Smooth muscle cell (in vitro differentiated cells): ENCODE measurements around the gene MLLT10. TPM values are rescaled to one million over a fixed set of nuclear protein-coding genes. Genes with fewer than 3 reads are reported as not detected.

Source experiments
- DNase-seq: peaks from one replicate; lab custom pipeline; 2025; ENCODE audit not compliant: unreplicated experiment; lab: John Stamatoyannopoulos, UW
- H2AFZ ChIP-seq: fragments of 200-600 bp; sonication (generic); 2 replicates; pipeline ENCODE4 v1.6.0; 2016; ENCODE audit warnings: antibody characterized with exemption, low read depth, mild to moderate bottlenecking
- H3F3A ChIP-seq: fragments of 200-600 bp; sonication (generic); 2 replicates; pipeline ENCODE4 v1.6.0; 2017; ENCODE audit warnings: antibody characterized with exemption, low read depth
- H3K27ac ChIP-seq: fragments of 200-600 bp; sonication (generic); 2 replicates; pipeline ENCODE4 v1.5.1; 2016; ENCODE audit warnings: low read depth, mild to moderate bottlenecking
- H3K27me3 ChIP-seq: fragments of 200-600 bp; sonication (generic); 2 replicates; pipeline ENCODE4 v1.6.1; 2016; ENCODE audit warnings: low read depth, mild to moderate bottlenecking
- H3K36me3 ChIP-seq: fragments of 200-600 bp; sonication (generic); 2 replicates; pipeline ENCODE4 v1.5.1; 2016; ENCODE audit warnings: low read depth
- H3K4me1 ChIP-seq: fragments of 200-600 bp; sonication (generic); 2 replicates; pipeline ENCODE4 v1.5.1; 2016; ENCODE audit warnings: low read depth
- H3K4me2 ChIP-seq: fragments of 200-600 bp; sonication (generic); 2 replicates; pipeline ENCODE4 v1.6.0; 2016; ENCODE audit warnings: mild to moderate bottlenecking
- H3K4me3 ChIP-seq: fragments of 200-600 bp; sonication (generic); 2 replicates; pipeline ENCODE4 v1.5.1; 2016; ENCODE audit warnings: mild to moderate bottlenecking
- H3K79me2 ChIP-seq: fragments of 200-600 bp; sonication (generic); 2 replicates; pipeline ENCODE4 v1.6.0; 2016; ENCODE audit warnings: low read depth, mild to moderate bottlenecking
- H3K9ac ChIP-seq: fragments of 200-600 bp; sonication (generic); 2 replicates; pipeline ENCODE4 v1.6.0; 2016; ENCODE audit warnings: low read depth
- H3K9me3 ChIP-seq: fragments of 200-600 bp; sonication (generic); replicated peaks from 2 replicates; pipeline ENCODE4 v1.5.1; 2016; ENCODE audit warnings: low read depth
- H4K20me1 ChIP-seq: fragments of 200-600 bp; sonication (generic); 2 replicates; pipeline ENCODE4 v1.6.0; 2016; ENCODE audit warnings: low read depth
- CTCF ChIP-seq: fragments of 200-600 bp; sonication (generic); IDR thresholded peaks from 2 replicates; pipeline ENCODE4 v1.5.1; 2017; ENCODE audit warnings: borderline replicate concordance, mild to moderate bottlenecking, antibody characterized with exemption; ENCODE audit not compliant: insufficient read depth, poor library complexity, severe bottlenecking
- WGBS: methylation state at CpG from one replicate; pipeline ENCODE4 v1.1.7; 2016; ENCODE audit warnings: low lambda C conversion rate; 5-methylcytosine and 5-hydroxymethylcytosine counted together
- polyA plus RNA-seq: library from polyadenylated mRNA; unstranded; fragments of >200 nt; fragmentation: Nextera tagmentation; extraction: Ambion mirVana; gene quantifications from 2 replicates; pipeline ENCODE4 v1.2.1, GENCODE V29; 2016
- total RNA-seq: library from RNA; depleted of rRNA; stranded (reverse); fragments of >200 nt; gene quantifications from 2 replicates; pipeline ENCODE4 v1.2.3, GENCODE V29; 2014

Gene MLLT10
- total and polyA plus RNA-seq, 2 experiments from 2014 or later = 6.8 to 43.6 TPM

DNA sequence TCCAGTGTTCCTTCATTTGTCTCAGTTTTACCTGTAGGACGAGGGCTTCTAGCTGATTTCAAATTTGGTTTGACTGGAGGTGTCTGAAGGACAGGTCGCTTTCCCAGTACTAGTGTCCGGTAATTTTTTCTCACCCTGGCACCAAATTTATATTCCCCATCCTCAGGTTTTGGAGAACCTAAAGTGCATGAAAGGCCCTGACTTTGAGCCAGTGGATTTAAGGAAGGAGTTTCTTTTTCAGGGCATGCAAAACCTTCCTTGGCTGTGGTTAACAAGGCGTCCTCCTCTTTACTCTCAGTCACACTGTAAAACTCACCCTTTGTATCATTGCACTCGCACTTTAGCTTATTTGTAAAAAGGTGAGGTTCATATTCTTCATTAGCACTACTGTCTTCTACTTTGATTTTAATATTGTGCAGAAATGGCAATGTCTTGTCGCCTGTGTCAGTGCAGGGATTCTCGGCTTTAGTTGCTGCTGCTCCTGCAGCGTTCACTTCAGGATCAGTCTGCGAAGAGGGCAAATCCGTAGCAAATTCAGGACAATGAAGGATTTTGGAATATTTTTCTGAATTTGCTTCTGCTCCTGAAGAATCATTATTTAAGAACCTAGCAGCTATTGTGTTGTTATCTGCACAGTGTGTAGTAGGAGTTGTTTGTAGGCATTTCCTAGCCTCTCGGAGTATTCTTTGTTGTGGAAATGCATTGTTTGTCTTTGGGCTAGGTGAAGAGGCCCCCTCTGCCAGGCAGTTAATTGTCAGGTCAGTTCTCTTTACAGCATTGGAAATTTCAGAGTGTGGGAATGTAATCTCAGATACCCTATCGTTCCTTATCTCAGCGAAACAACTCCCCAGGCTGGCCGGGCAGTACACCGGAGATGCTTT is 18.4 kb upstream of the MLLT10 start:
- peak overlapping the region; percentile 24 for H3K27ac ChIP-seq
- H3K9ac ChIP-seq = peak overlapping the region; percentile 46
- peak overlapping the region; percentile 61 for H3K4me3 ChIP-seq
- WGBS = 8% methylated on average over 15 of the region's 15 CpGs
- H3F3A ChIP-seq = no peaks in the 10 kb centered on the region
- H2AFZ ChIP-seq = peak overlapping the region; percentile 56
- H3K4me1 ChIP-seq = peaks cover 51% of the 10 kb centered on the region
- no peaks in the 10 kb centered on the region for H3K36me3 ChIP-seq
- H3K27me3 ChIP-seq = no peaks in the 10 kb centered on the region
- no peak for TF ChIP-seq CTCF
- no peak for DNase-seq
- H3K79me2 ChIP-seq = peaks cover 79% of the 10 kb centered on the region
- H4K20me1 ChIP-seq = no peaks in the 10 kb centered on the region
- no peaks in the 10 kb centered on the region for H3K9me3 ChIP-seq
- peak overlapping the region; percentile 98 for H3K4me2 ChIP-seq

- no peak for DNase-seq
- H3K27ac ChIP-seq = no peak overlapping the region
Measured at GRCh38 chr10:21516242-21517131, 17.5 kb upstream of the MLLT10 start.

DNA sequence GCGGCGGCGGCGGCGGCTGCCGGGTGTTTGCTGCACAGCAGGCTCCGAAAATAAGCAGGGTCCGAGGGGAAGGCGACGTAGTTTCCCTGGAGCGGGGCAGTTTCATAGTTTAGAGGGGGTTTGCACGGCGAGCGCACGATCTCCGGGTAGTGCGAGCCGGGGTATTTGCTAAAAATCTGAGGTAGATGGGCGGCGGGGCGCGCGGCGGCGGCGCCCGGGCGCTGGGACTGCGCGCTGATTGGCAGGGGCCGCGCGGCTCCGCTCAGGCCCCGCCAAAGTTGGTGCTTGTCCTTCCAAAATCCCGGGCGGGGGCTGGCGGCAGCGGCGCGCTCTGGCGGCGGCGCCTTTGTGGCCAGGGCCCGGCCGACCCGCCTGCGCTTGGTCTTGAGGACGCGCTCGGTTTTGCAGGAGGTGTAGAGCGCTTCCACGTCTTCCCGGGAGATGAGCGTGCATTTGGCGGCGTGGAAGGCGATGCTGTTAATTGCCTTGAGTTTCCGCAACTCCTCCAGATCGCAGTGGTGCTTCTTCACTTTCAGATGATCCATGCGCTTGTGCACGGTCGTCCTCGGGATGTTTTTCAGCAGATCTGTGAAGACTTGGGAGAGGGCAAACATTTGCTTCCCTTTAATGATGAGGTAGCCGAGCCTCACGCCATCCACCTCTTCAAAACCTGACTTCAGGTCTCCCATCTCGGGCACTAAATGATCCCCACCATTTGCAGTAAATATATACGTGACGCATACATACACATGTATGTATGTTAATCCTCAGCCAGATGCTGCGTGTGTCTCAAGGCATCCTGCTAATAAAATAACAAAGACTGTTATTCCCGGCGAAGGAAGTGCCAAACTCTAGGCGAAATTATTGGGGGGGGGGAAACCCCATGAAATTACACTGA is 16.6 kb upstream of the MLLT10 start:
- H4K20me1 ChIP-seq = no peaks in the 10 kb centered on the region
- H3K9ac ChIP-seq = peak overlapping the region; percentile 70
- DNase-seq = no peak
- no peak for TF ChIP-seq CTCF
- H3K79me2 ChIP-seq = peaks cover 75% of the 10 kb centered on the region
- no peaks in the 10 kb centered on the region for H3K36me3 ChIP-seq
- peaks cover 53% of the 10 kb centered on the region for H3K4me1 ChIP-seq
- H3K9me3 ChIP-seq = no peaks in the 10 kb centered on the region
- peak overlapping the region; percentile 29 for H2AFZ ChIP-seq
- no peaks in the 10 kb centered on the region for H3F3A ChIP-seq
- H3K27me3 ChIP-seq = no peaks in the 10 kb centered on the region
- H3K27ac ChIP-seq = peak overlapping the region; percentile 82
- peak overlapping the region; percentile 98 for H3K4me2 ChIP-seq
- WGBS = under 1% methylated on average over 68 of the region's 73 CpGs
- H3K4me3 ChIP-seq = peak overlapping the region; percentile 61

More at GRCh38 chr10:21516242-21517131, 17.5 kb upstream of the MLLT10 start:
- H3K27me3 ChIP-seq = no peaks in the 10 kb centered on the region
- H3K36me3 ChIP-seq = no peaks in the 10 kb centered on the region
- H2AFZ ChIP-seq = peak overlapping the region; percentile 56
- peak overlapping the region; percentile 98 for H3K4me2 ChIP-seq
- H3K4me1 ChIP-seq = peaks cover 52% of the 10 kb centered on the region
- no peak for TF ChIP-seq CTCF
- no peaks in the 10 kb centered on the region for H3K9me3 ChIP-seq
- H3K9ac ChIP-seq = peak overlapping the region; percentile 46
- under 1% methylated on average over 51 of the region's 86 CpGs for WGBS
- no peaks in the 10 kb centered on the region for H4K20me1 ChIP-seq
- no peaks in the 10 kb centered on the region for H3F3A ChIP-seq
- H3K4me3 ChIP-seq = peak overlapping the region; percentile 61
- H3K79me2 ChIP-seq = peaks cover 79% of the 10 kb centered on the region
